HepG2 (cell line): ENCODE results near the gene PRR12. TPM values are rescaled to one million over a fixed set of nuclear protein-coding genes. Genes with fewer than 3 reads are reported as not detected.
A peak's percentile ranks its signal among the peaks of the same experiment; 100 is the strongest.

Experiments used
- ATAC-seq: fragments of 200-7000 bp; cut with Tn5 transposase; 3 replicates; pipeline ENCODE4 v1.9.1; 2020; ENCODE audit warnings: mild to moderate bottlenecking, moderate library complexity
- BruUV-seq: library from RNA; stranded (reverse); fragments of 400-500 nt; replicated peaks from 2 replicates; lab custom pipeline; 2021; lab: Mats Ljungman, UMichigan
- CTCF ChIA-PET: fragments of 300-600 bp; formaldehyde crosslinking; extraction: SDS; loops from one replicate; lab custom pipeline; 2021; ENCODE audit warnings: low total read pairs, inconsistent platforms, low intra/inter-chr PET ratio; lab: Yijun Ruan, JAX
- POLR2A ChIA-PET: fragments of 350-600 bp; sonication (Branson Sonifier 250); formaldehyde crosslinking; loops from one replicate; lab custom pipeline; 2020; ENCODE audit warnings: antibody characterized with exemption, inconsistent platforms; lab: Yijun Ruan, JAX
- DNase-seq: peaks from one replicate; pipeline ENCODE4 v3.0.0-alpha.2; 2015; ENCODE audit warnings: low spot score
- FAIRE-seq: peaks from 3 replicates; lab custom pipeline; 2011; peaks lifted over from hg19 to GRCh38; lab: Jason Lieb, UNC
- H2AFZ ChIP-seq: one replicate; pipeline ENCODE4 v1.6.1; 2011; ENCODE audit warnings: low read length, inconsistent platforms
- H3K27ac ChIP-seq: fragments of 300-600 bp; 3 replicates; pipeline ENCODE4 v1.8.0; 2011; ENCODE audit warnings: mixed run types, mild to moderate bottlenecking, mixed read lengths, low read length, inconsistent platforms; ENCODE audit not compliant: insufficient read depth; ENCODE audit errors: extremely low read length
- H3K27me3 ChIP-seq, 2 experiments: fragments of 200-600 bp in 1 of 2; 2 replicates in 1 of 2; 3 replicates in 1 of 2; pipeline versions ENCODE4 v1.6.0 to v1.8.0; 2011; ENCODE audit warnings: low read length in 2 of 2, mild to moderate bottlenecking in 2 of 2, moderate library complexity in 2 of 2, inconsistent platforms in 1 of 2; ENCODE audit not compliant: insufficient read depth in 2 of 2, control insufficient read depth in 1 of 2
- H3K36me3 ChIP-seq, 2 experiments: fragments of 200-600 bp in 1 of 2; replicated peaks in 1 of 2; 2 replicates in 1 of 2; 3 replicates in 1 of 2; pipeline versions ENCODE4 v1.5.1 to v1.8.0; 2011; ENCODE audit warnings: low read length in 2 of 2, inconsistent platforms in 1 of 2; ENCODE audit not compliant: insufficient read depth in 2 of 2, control insufficient read depth in 1 of 2
- H3K4me1 ChIP-seq: 2 replicates; pipeline ENCODE4 v1.5.1; 2012; ENCODE audit warnings: low read length, inconsistent platforms; ENCODE audit not compliant: insufficient read depth
- H3K4me2 ChIP-seq: 2 replicates; pipeline ENCODE4 v1.6.0; 2011; ENCODE audit warnings: low read depth, low read length, inconsistent platforms
- H3K4me3 ChIP-seq, 3 experiments: fragments of 200-600 bp in 1 of 3; sonication (generic), shearing (Covaris generic) in 1 of 3; replicated peaks in 1 of 3; 2 replicates each; pipeline ENCODE4 v1.5.1; 2011 to 2016; ENCODE audit warnings: low read length in 3 of 3, inconsistent platforms in 2 of 3, low read depth in 2 of 3, mild to moderate bottlenecking in 2 of 3, control low read depth in 1 of 3, mixed read lengths in 1 of 3; ENCODE audit not compliant: insufficient read depth in 1 of 3
- H3K79me2 ChIP-seq: one replicate; pipeline ENCODE4 v1.6.1; 2011; ENCODE audit warnings: low read length, inconsistent platforms; ENCODE audit not compliant: insufficient read depth
- H3K9ac ChIP-seq: 2 replicates; pipeline ENCODE4 v1.6.0; 2011; ENCODE audit warnings: mild to moderate bottlenecking, low read depth, low read length, inconsistent platforms; ENCODE audit not compliant: insufficient read depth
- H3K9me3 ChIP-seq: 2 replicates; pipeline ENCODE4 v1.5.1; 2012; ENCODE audit warnings: mild to moderate bottlenecking, low read length
- H4K20me1 ChIP-seq: 2 replicates; pipeline ENCODE4 v1.6.0; 2011; ENCODE audit warnings: inconsistent platforms, mild to moderate bottlenecking, low read length, moderate library complexity; ENCODE audit not compliant: insufficient read depth
- AGO2 ChIP-seq: fragments of 200-400 bp; formaldehyde crosslinking; optimal IDR thresholded peaks from 2 replicates; pipeline ENCODE3; 2017; ENCODE audit warnings: mild to moderate bottlenecking, low read depth, low read length, moderate library complexity
- HMGA1 ChIP-seq: sonication (generic); formaldehyde crosslinking; conservative IDR thresholded peaks from 2 replicates; pipeline ENCODE4 v1.4.0; 2020; ENCODE audit warnings: missing genetic modification reagents
- JUND ChIP-seq: sonication (generic); formaldehyde crosslinking; IDR thresholded peaks from 2 replicates; pipeline ENCODE4 v1.8.0; 2022; ENCODE audit warnings: mild to moderate bottlenecking, missing genetic modification reagents
- MAFF ChIP-seq: IDR thresholded peaks from 2 replicates; pipeline ENCODE4 v1.6.1; 2011; ENCODE audit warnings: low read depth, low read length, improper control_type of control experiment
- ZNF564 ChIP-seq: sonication (generic); formaldehyde crosslinking; IDR thresholded peaks from 2 replicates; pipeline ENCODE4 v1.8.1; 2023; ENCODE audit warnings: mild to moderate bottlenecking, missing genetic modification reagents
- ZNF704 ChIP-seq: sonication (generic); formaldehyde crosslinking; IDR thresholded peaks from 2 replicates; pipeline ENCODE4 v1.8.1; 2023; ENCODE audit warnings: mild to moderate bottlenecking, inconsistent platforms, moderate library complexity, missing genetic modification reagents, borderline replicate concordance
- ZNF792 ChIP-seq: IDR thresholded peaks from 2 replicates; pipeline ENCODE4 v1.6.1; 2016
- WGBS: methylation state at CpG from one replicate; pipeline ENCODE4 v1.1.6; 2017; ENCODE audit warnings: low lambda C conversion rate; 5-methylcytosine and 5-hydroxymethylcytosine counted together
- in situ Hi-C: cut with HindIII; loops from 2 replicates; pipeline ENCODE4 v1.10.0; 2017; ENCODE audit warnings: low pct_unique_long_range_greater_than_20kb; ENCODE audit not compliant: extremely low pct_ligation_motif_present
- intact Hi-C: fragments of 100-400 bp; cut with micrococcal nuclease; formaldehyde crosslinking; loops from one replicate; pipeline ENCODE4 v1.10.0; 2022; ENCODE audit not compliant: unreplicated experiment
- polyA plus RNA-seq, 8 experiments: library from polyadenylated mRNA; depleted of rRNA in 3 of 8; stranded (reverse) in 7 of 8; unstranded in 1 of 8; fragments of >200 nt; fragmentation: Illumina TruSeq in 4 of 8; extraction: Trizol in 4 of 8; gene quantifications; 2 replicates each; pipeline versions ENCODE4 v1.2.1 to v1.2.3, GENCODE V29; 2011 to 2016; ENCODE audit warnings: low read depth in 4 of 8, missing spikeins in 1 of 8, mixed read lengths in 1 of 8; ENCODE audit not compliant: insufficient read depth in 1 of 8
- total RNA-seq, 5 experiments: library from RNA; depleted of rRNA; stranded (reverse); fragments of >200 nt; fragmentation: Illumina TruSeq; extraction: Trizol; gene quantifications; 2 replicates each; pipeline ENCODE4 v1.2.3, GENCODE V29; 2016; ENCODE audit warnings: low read depth in 1 of 5
- TF ChIP-seq, protein P1 (sequence below): sonication (generic); formaldehyde crosslinking; IDR thresholded peaks from 2 replicates; pipeline ENCODE4 v1.4.0; 2020; ENCODE audit warnings: missing genetic modification reagents

The PRR12 gene
- total and polyA plus RNA-seq, 2 of the 13 experiments (the other 11 are each of a cell fraction or from before 2014, with no cell fraction given) = 0.62 to 1.5 TPM

GRCh38 chr19:49559928-49560327, 31.1 kb upstream of the PRR12 start:
- no TSS peak for BruUV-seq
- Histone ChIP-seq H2AFZ (no peak overlapping the region), H3K4me1 (peaks cover 34% of the 10 kb centered on the region), H3K9me3 (no peaks in the 10 kb centered on the region), H4K20me1 (no peaks in the 10 kb centered on the region), H3K27ac (no peak overlapping the region), H3K36me3 (peaks cover 18 to 42% of the 10 kb centered on the region in 2 experiments), H3K9ac (no peak overlapping the region), H3K27me3 (no peaks in the 10 kb centered on the region), H3K4me3 (no peak overlapping the region), H3K4me2 (no peak overlapping the region), H3K79me2 (peaks cover 6% of the 10 kb centered on the region)
- ChIA-PET POLR2A (interaction anchor here (0.5 kb wide), 1 partner anchor 24 kb away, joined by 3 read pairs; no protein-coding TSS in a partner anchor), CTCF (no interaction called here)
- in situ Hi-C loops (no loop called here), intact Hi-C loops (no loop called here)
- DNase-seq = no peak
- FAIRE-seq = no peak
- WGBS = 94% methylated on average over 12 of the region's 15 CpGs
- ATAC-seq = no peak
- TF ChIP-seq ZNF792 (CRISPR knock-in tag) (no peak), AGO2 (peak; percentile 57), ZNF704 (CRISPR knock-in tag) (no peak), ZNF564 (no peak), JUND (CRISPR knock-in tag) (no peak), HMGA1 (CRISPR knock-in tag) (no peak), MAFF (no peak)
- TF ChIP-seq, protein P1, sequence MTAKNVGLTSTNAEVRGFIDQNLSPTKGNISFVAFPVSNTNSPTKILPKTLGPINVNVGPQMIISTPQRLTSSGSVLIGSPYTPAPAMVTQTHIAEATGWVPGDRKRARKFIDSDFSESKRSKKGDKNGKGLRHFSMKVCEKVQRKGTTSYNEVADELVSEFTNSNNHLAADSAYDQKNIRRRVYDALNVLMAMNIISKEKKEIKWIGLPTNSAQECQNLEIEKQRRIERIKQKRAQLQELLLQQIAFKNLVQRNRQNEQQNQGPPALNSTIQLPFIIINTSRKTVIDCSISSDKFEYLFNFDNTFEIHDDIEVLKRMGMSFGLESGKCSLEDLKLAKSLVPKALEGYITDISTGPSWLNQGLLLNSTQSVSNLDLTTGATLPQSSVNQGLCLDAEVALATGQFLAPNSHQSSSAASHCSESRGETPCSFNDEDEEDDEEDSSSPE (CRISPR knock-in tag) = no peak
